Measurements from ENCODE around the gene C19orf67. TPM values are rescaled to one million over a fixed set of nuclear protein-coding genes. Genes with fewer than 3 reads are reported as not detected.

C19orf67 gene
- total and polyA plus RNA-seq, 2 of the 13 experiments (the other 11 are each of a cell fraction or from before 2014, with no cell fraction given): 0.11 to 0.32 TPM

- TF ChIP-seq ZNF138 (CRISPR knock-in tag; IDR thresholded peaks at IDR 0.05; ENCODE audit: low read depth) (no peak), MLX (CRISPR knock-in tag; IDR thresholded peaks at IDR 0.05) (no peak), REPIN1 (CRISPR knock-in tag; IDR thresholded peaks at IDR 0.05; ENCODE audit: borderline replicate concordance, low read depth) (no peak), SMC3 (IDR thresholded peaks at IDR 0.05; ENCODE audit: low read length) (0 out of 2 replicates have a peak, but pooled peaks have one; percentile 9), HNF4A (CRISPR knock-in tag; IDR thresholded peaks at IDR 0.05) (peak; percentile 34; the same call in 1 of the 2 replicates), PAF1 (CRISPR knock-in tag; IDR thresholded peaks at IDR 0.05) (no peak), MXD3 (CRISPR knock-in tag; IDR thresholded peaks at IDR 0.05) (0 out of 2 replicates have a peak, but pooled peaks have one; percentile 29), ZHX2 (IDR thresholded peaks at IDR 0.05; ENCODE audit: low read depth) (0 out of 2 replicates have a peak, but pooled peaks have one; percentile 7), ZHX2 (CRISPR knock-in tag; IDR thresholded peaks at IDR 0.05; ENCODE audit: borderline replicate concordance) (peak; percentile 63; the same call in 1 of the 2 replicates), MLLT10 (CRISPR knock-in tag; IDR thresholded peaks at IDR 0.05) (no peak), MYNN (CRISPR knock-in tag; IDR thresholded peaks at IDR 0.05; ENCODE audit: low read depth) (0 out of 2 replicates have a peak, but pooled peaks have one; percentile 29), ZNF605 (CRISPR knock-in tag; IDR thresholded peaks at IDR 0.05) (peak; percentile 87), ZNF549 (CRISPR knock-in tag; IDR thresholded peaks at IDR 0.05) (no peak), ZNF576 (CRISPR knock-in tag; IDR thresholded peaks at IDR 0.05) (no peak), MYC (CRISPR knock-in tag; IDR thresholded peaks at IDR 0.05; ENCODE audit: borderline replicate concordance) (peak; percentile 49; the same call in 1 of the 2 replicates), RARA (CRISPR knock-in tag; IDR thresholded peaks at IDR 0.05) (no peak), ZNF383 (CRISPR knock-in tag; IDR thresholded peaks at IDR 0.05; ENCODE audit: borderline replicate concordance) (no peak), EED (CRISPR knock-in tag; IDR thresholded peaks at IDR 0.05) (peak; percentile 66; the same call in 1 of the 2 replicates), NFKBIZ (CRISPR knock-in tag; IDR thresholded peaks at IDR 0.05) (no peak), GMEB2 (CRISPR knock-in tag; IDR thresholded peaks at IDR 0.05; ENCODE audit: low read depth) (no peak), SRY (CRISPR knock-in tag; IDR thresholded peaks at IDR 0.05) (no peak), ZNF703 (CRISPR knock-in tag; IDR thresholded peaks at IDR 0.05; ENCODE audit: borderline replicate concordance) (no peak)
Observed at GRCh38 chr19:14031719-14032480, 53.7 kb downstream of the C19orf67 start, which contains the start of gene IL27RA (continued).
